K562 (cell line): ENCODE data around the gene EZH2. TPM values are rescaled to one million over a fixed set of nuclear protein-coding genes. Genes with fewer than 3 reads are reported as not detected.

Experiments used
- ATAC-seq: fragments of 200-7000 bp; cut with Tn5 transposase; 3 replicates; pipeline ENCODE4 v1.9.1; 2020; ENCODE audit warnings: moderate library complexity
- BruUV-seq: library from RNA; stranded (reverse); fragments of 400-500 nt; replicated peaks from 2 replicates; lab custom pipeline; 2021; lab: Mats Ljungman, UMichigan
- CTCF ChIA-PET: fragments of 300-600 bp; formaldehyde crosslinking; extraction: SDS; loops from one replicate; lab custom pipeline; 2021; ENCODE audit warnings: low intra/inter-chr PET ratio; lab: Yijun Ruan, JAX
- POLR2A ChIA-PET: fragments of 300-600, 350-650 bp; sonication (Branson Sonifier 250); formaldehyde crosslinking; extraction: SDS; loops from one replicate; lab custom pipeline; 2021; ENCODE audit warnings: antibody characterized with exemption, inconsistent platforms; lab: Yijun Ruan, JAX
- DNase-seq, 4 experiments: peaks; one replicate each; pipeline versions ENCODE4 v3.0.0 to v3.0.0-alpha.2; 2011 to 2018; ENCODE audit warnings: low spot score in 3 of 4, mixed read lengths in 3 of 4; ENCODE audit errors: extremely low read depth in 1 of 4
- FAIRE-seq: peaks from 2 replicates; lab custom pipeline; 2011; peaks lifted over from hg19 to GRCh38; lab: Jason Lieb, UNC
- H2AFZ ChIP-seq: 2 replicates; pipeline ENCODE4 v1.6.0; 2011; ENCODE audit warnings: low read depth, low read length, control low read depth, inconsistent platforms
- H3K27ac ChIP-seq: fragments of 200-600 bp; 3 replicates; pipeline ENCODE4 v1.8.0; 2011; ENCODE audit warnings: low read depth, mild to moderate bottlenecking, control low read depth, inconsistent platforms, low read length, moderate library complexity, mixed read lengths; ENCODE audit errors: extremely low read depth
- H3K27me3 ChIP-seq, 2 experiments: fragments of 300-600 bp in 1 of 2; 2 replicates in 1 of 2; 3 replicates in 1 of 2; pipeline versions ENCODE4 v1.6.0 to v1.8.0; 2011; ENCODE audit warnings: inconsistent platforms in 2 of 2, low read length in 2 of 2, mild to moderate bottlenecking in 1 of 2, mixed read lengths in 1 of 2, moderate library complexity in 1 of 2; ENCODE audit not compliant: control insufficient read depth in 2 of 2, insufficient read depth in 2 of 2
- H3K36me3 ChIP-seq: fragments of 300-600 bp; 3 replicates; pipeline ENCODE4 v1.8.0; 2011; ENCODE audit warnings: mild to moderate bottlenecking, low read length, inconsistent platforms; ENCODE audit not compliant: control insufficient read depth, insufficient read depth
- H3K4me1 ChIP-seq, 2 experiments: fragments of 200-600 bp in 1 of 2; replicated peaks in 1 of 2; 2 replicates in 1 of 2; 3 replicates in 1 of 2; pipeline versions ENCODE4 v1.5.1 to v1.8.0; 2011; ENCODE audit warnings: inconsistent platforms in 2 of 2, low read length in 2 of 2, mild to moderate bottlenecking in 1 of 2, mixed read lengths in 1 of 2, moderate library complexity in 1 of 2; ENCODE audit not compliant: control insufficient read depth in 2 of 2, insufficient read depth in 2 of 2
- H3K4me2 ChIP-seq: 2 replicates; pipeline ENCODE4 v1.6.1; 2011; ENCODE audit warnings: low read length, control low read depth, inconsistent platforms, mixed read lengths; ENCODE audit not compliant: insufficient read depth
- H3K4me3 ChIP-seq: fragments of 200-600 bp; sonication (generic), shearing (Covaris generic); 2 replicates; pipeline ENCODE4 v1.5.1; 2016; ENCODE audit warnings: control low read depth, inconsistent platforms
- H3K79me2 ChIP-seq: fragments of 200-600 bp; 3 replicates; pipeline ENCODE4 v1.8.0; 2011; ENCODE audit warnings: low read length, inconsistent platforms; ENCODE audit not compliant: control insufficient read depth, insufficient read depth
- H3K9ac ChIP-seq, 2 experiments: 2 replicates each; pipeline versions ENCODE4 v1.6.0 to v1.6.1; 2011; ENCODE audit warnings: low read depth in 2 of 2, low read length in 2 of 2, control low read depth in 1 of 2, inconsistent platforms in 1 of 2, mild to moderate bottlenecking in 1 of 2, mixed read lengths in 1 of 2; ENCODE audit not compliant: insufficient read depth in 1 of 2
- H3K9me1 ChIP-seq: one replicate; pipeline ENCODE4 v1.6.0; 2011; ENCODE audit warnings: inconsistent platforms, mild to moderate bottlenecking, low read length, moderate library complexity; ENCODE audit not compliant: control insufficient read depth, insufficient read depth
- H3K9me3 ChIP-seq: replicated peaks from 2 replicates; pipeline ENCODE4 v1.5.1; 2011; ENCODE audit warnings: low read depth, low read length, inconsistent platforms; ENCODE audit not compliant: control insufficient read depth, insufficient read depth
- H4K20me1 ChIP-seq: replicated peaks from 2 replicates; pipeline ENCODE4 v1.6.1; 2011; ENCODE audit warnings: low read length, inconsistent platforms, mixed read lengths; ENCODE audit not compliant: control insufficient read depth, insufficient read depth
- HMG20B ChIP-seq: fragments of 250-450 bp; sonication (Bioruptor Pico); IDR thresholded peaks from 2 replicates; pipeline ENCODE4 v1.5.0; 2021; ENCODE audit warnings: mild to moderate bottlenecking
- NFATC3 ChIP-seq: fragments of 450-650 bp; IDR thresholded peaks from 2 replicates; pipeline ENCODE4 v1.6.1; 2017; ENCODE audit warnings: mild to moderate bottlenecking
- SMARCC2 ChIP-seq: fragments of 450-650 bp; IDR thresholded peaks from 2 replicates; pipeline ENCODE4 v1.6.1; 2017; ENCODE audit warnings: antibody characterized with exemption, moderate library complexity, mild to moderate bottlenecking, low read depth
- SPI1 ChIP-seq: IDR thresholded peaks from 2 replicates; pipeline ENCODE4 v1.6.1; 2011; ENCODE audit warnings: low read depth, low read length, control low read depth, borderline replicate concordance
- ZFP1 ChIP-seq: fragments of 450-650 bp; formaldehyde crosslinking; IDR thresholded peaks from 2 replicates; pipeline ENCODE4 v1.4.0; 2020; ENCODE audit warnings: mild to moderate bottlenecking, mixed read lengths
- WGBS: fragments of 100-300 bp; shearing (Covaris generic); methylation state at CpG from one replicate; pipeline ENCODE4 v1.1.6; 2016; ENCODE audit warnings: low coverage, mixed read lengths; ENCODE audit not compliant: insufficient coverage; ENCODE audit errors: missing lambda C conversion rate; 5-methylcytosine and 5-hydroxymethylcytosine counted together
- in situ Hi-C: fragments of 300-500 bp; cut with MboI; formaldehyde crosslinking; loops from 4 replicates; pipeline ENCODE4 v1.15.0; 2018; ENCODE audit warnings: inconsistent platforms, mixed read lengths
- intact Hi-C: fragments of 100-400 bp; cut with micrococcal nuclease; formaldehyde crosslinking; loops from 2 replicates; pipeline ENCODE4 v1.14.2; 2022
- polyA plus RNA-seq, 8 experiments: library from polyadenylated mRNA; depleted of rRNA in 4 of 8; stranded (reverse) in 5 of 8; unstranded in 3 of 8; fragments of >200 nt; fragmentation: Nextera tagmentation in 2 of 8; fragmentation: Illumina TruSeq in 1 of 8; extraction: Ambion mirVana in 2 of 8; extraction: Trizol in 1 of 8; gene quantifications; 2 replicates each; pipeline versions ENCODE4 v1.2.1 to v1.2.3, GENCODE V29; 2011 to 2014; ENCODE audit warnings: inconsistent platforms in 1 of 8, missing spikeins in 1 of 8
- total RNA-seq, 7 experiments: library from RNA; depleted of rRNA in 6 of 7; stranded (reverse); fragments of >200 nt in 6 of 7; fragmentation: Illumina TruSeq in 2 of 7; extraction: Trizol in 2 of 7; gene quantifications; 2 replicates each; pipeline versions ENCODE4 v1.2.1 to v1.2.3, GENCODE V29; 2011 to 2021; ENCODE audit warnings: low replicate concordance in 1 of 7

EZH2 gene
- total and polyA plus RNA-seq, 9 of the 15 experiments (the other 6 are each of a cell fraction or from before 2014, with no cell fraction given): 48.7 to 175 (median 98.6) TPM

DNA sequence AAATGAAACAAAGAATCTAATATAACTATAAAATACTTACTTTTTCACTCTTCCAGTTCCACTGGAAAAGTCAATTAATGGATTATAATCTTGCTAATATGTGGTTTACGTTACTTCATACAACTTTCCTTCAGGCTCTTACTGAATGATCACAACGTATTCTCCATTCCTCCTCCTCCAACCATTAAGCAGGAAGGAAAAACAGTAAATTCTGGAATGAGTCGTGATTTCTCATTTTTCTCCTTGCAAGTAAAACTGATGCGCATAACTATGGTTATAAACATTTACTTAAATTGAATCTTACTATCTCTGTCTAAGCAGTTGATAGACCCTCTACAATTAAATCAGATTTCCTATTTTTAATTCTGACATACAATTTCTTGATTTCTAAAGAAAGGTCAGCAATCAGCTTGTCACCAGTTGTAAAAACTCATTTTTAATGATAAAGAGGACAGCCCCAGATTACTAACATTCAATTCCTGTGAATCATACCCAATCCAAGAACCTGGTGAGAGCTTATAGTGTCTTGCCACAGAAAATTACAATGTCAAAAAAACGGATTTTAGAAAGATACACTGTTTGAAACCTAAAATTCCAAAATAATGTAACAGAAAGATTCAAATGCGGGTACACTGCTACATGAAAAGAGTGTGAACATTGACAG, 64.3 kb downstream of the EZH2 start:
- no peak for FAIRE-seq

DNA sequence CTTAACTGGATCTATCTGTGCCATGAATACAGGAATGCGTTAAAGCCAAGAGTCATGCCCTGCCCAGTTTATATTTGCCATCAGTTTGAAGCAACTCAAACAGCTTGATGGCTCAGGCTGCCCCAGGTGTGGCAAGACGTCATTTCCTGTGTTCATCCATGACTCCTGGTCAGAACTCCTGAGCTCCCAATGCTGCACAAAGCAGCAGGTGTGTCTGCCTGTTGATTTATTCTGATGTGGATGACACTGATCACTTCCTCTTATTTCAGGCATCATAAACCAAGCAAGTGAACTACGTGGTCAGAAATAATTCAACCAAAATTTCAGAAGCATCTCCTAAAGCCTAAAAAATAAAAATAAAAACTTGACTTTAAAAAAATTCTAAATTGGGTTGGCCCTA, 68.5 kb downstream of the EZH2 start:
- Histone ChIP-seq H3K4me3 (no peak overlapping the region), H3K4me2 (no peak overlapping the region), H3K79me2 (peaks cover 3% of the 10 kb centered on the region; the same call in 1 of the 3 replicates)
- FAIRE-seq (no peak), DNase-seq (no peak), ATAC-seq (no peak)
- WGBS: 80% methylated on average over 3 of the region's 3 CpGs
- POLR2A ChIA-PET: interaction anchor here (0.9 to 2.4 kb wide), 8 partner anchors 10 to 67 kb away, joined by 3 to 13 read pairs (median 4); no protein-coding TSS in a partner anchor
- intact Hi-C loops (no loop called here), in situ Hi-C loops (no loop called here)
- CTCF ChIA-PET: no interaction called here
- TF ChIP-seq SPI1: peak; percentile 54; the same call in 1 of the 2 replicates
- TF ChIP-seq HMG20B (CRISPR knock-in tag): no peak
- TF ChIP-seq, all 486 proteins: peak for 1
- peaks cover 100% of the 10 kb centered on the region for H3K36me3 ChIP-seq
- no peaks in the 10 kb centered on the region for H4K20me1 ChIP-seq
- H3K9me1 ChIP-seq: no peaks in the 10 kb centered on the region
- H2AFZ ChIP-seq: no peak overlapping the region
- H3K4me1 ChIP-seq: no peaks in the 10 kb centered on the region
- no peaks in the 10 kb centered on the region for H3K27me3 ChIP-seq
- H3K9ac ChIP-seq: no peak overlapping the region
- H3K27ac ChIP-seq: no peak overlapping the region
- no peaks in the 10 kb centered on the region for H3K9me3 ChIP-seq
- BruUV-seq: no TSS peak

More for the DNA sequence above, 64.3 kb downstream of the EZH2 start:
- in situ Hi-C loops: no loop called here
- no peak overlapping the region for H3K4me3 ChIP-seq
- ATAC-seq (no peak), DNase-seq (no peak)
- H3K79me2 ChIP-seq: peaks cover 5% of the 10 kb centered on the region; the same call in 2 of the 3 replicates
- intact Hi-C loops: no loop called here
- peaks cover 80% of the 10 kb centered on the region for H3K36me3 ChIP-seq
- H3K9ac ChIP-seq: no peak overlapping the region
- TF ChIP-seq NFATC3 (no peak), SMARCC2 (no peak), ZFP1 (CRISPR knock-in tag) (no peak)
- CTCF ChIA-PET: interaction anchor here (0.6 kb wide), 1 partner anchor 242 kb away, joined by 4 read pairs; no protein-coding TSS in a partner anchor
- H3K27ac ChIP-seq: no peak overlapping the region
- peaks cover 0 to 4% of the 10 kb centered on the region in 2 experiments; a peak in 2 of 5 replicates for H3K4me1 ChIP-seq
- H3K9me1 ChIP-seq: no peaks in the 10 kb centered on the region
- no peaks in the 10 kb centered on the region for H3K9me3 ChIP-seq
- no peaks in the 10 kb centered on the region for H4K20me1 ChIP-seq
- POLR2A ChIA-PET: interaction anchor here (0.6 to 1.0 kb wide), 3 partner anchors 12 to 551 kb away, joined by 3 read pairs; no protein-coding TSS in a partner anchor
- H2AFZ ChIP-seq: no peak overlapping the region
- BruUV-seq: no TSS peak
- 83% methylated on average over 6 of the region's 6 CpGs for WGBS
- H3K27me3 ChIP-seq: no peaks in the 10 kb centered on the region
- no peak overlapping the region for H3K4me2 ChIP-seq
